Head of caudate nucleus (tissue), 42 donors: ENCODE results near the gene TUBA3E.
"Not testable (repeated sequence)": the region's sequence is repeated elsewhere in the genome, so short reads cannot be mapped to it uniquely, and the experiment has no call there.

Experiments
- DNase-seq, 42 donors: peaks; one replicate each; pipeline versions ENCODE4 v3.0.0 to v3.0.0-alpha.2; 2020 to 2021; ENCODE audit warnings: mixed read lengths in 7 of 42
- intact Hi-C: fragments of 100-400 bp; cut with DNase I; formaldehyde crosslinking; loops from one replicate; pipeline ENCODE4 v1.15.0; 2022

TUBA3E gene

DNA sequence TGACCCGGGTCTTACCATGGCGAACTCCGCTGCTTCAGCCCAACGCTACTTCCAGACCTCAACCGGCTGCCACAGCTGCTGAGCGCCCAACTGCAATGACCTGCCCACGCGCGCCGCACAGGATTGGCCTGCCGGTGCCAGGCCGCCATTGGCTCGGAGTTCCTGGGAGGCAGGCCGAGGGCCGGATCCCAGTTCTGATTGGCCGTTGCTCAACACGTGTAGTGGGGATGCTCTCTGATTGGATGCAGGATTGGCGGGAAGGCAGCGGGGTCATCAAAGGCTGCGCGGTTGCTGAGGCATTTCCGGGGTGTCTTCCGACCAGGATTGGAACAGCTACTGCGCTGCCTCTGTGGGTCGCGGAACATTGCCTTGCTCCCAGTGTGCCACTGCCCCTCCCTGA lies at the start of gene TUBA3E:
Gene TUBA3E (minus strand): TSS at position 97 of the 400 bp plus-strand sequence. CDS start 79 bp downstream, at position 18.
- intact Hi-C loops: no loop called here
- DNase-seq: peak in 1 of 42 donors; percentile 33

DNA sequence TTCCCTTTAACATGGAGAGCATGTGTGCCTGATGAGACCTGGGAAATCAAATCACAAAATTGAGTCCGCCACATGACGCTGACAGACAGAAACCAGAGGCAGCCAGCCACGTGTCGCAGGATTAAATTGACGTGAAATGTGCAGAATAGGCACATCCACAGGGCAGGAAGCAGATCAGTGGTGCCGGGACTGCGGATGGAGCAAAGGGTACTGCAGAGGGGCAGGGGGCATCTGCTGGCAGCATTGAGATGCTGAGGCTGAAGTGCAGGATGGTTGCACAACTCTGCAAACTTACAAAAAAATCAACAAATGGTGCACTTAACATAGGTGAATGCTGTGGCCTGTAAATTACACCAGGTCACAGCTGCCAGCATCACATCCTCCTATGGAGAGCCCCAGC lies 48.2 kb upstream of the TUBA3E start:
- intact Hi-C loops: no loop called here
- no peak for DNase-seq

DNA sequence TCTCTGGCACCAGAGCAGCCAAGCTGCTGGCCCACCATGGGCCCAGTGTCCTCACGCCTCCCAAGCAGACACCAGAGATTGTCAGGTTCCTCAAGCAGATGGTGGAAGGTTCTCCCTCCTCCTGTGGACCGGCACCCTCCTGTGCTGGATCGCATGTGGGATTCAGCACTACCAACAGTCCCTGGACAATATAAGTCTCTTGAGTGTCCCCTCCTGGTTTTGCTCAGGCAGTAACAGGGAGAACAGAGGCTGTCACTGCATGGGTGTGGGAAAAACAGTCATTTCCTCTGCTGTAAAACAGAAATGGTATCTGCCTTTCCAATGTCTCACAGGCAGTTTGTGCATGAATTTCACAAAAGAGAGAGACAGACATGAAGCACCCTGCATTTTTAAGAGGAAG lies 47.7 kb upstream of the TUBA3E start:
- intact Hi-C loops: no loop called here
- DNase-seq: no peak

DNA sequence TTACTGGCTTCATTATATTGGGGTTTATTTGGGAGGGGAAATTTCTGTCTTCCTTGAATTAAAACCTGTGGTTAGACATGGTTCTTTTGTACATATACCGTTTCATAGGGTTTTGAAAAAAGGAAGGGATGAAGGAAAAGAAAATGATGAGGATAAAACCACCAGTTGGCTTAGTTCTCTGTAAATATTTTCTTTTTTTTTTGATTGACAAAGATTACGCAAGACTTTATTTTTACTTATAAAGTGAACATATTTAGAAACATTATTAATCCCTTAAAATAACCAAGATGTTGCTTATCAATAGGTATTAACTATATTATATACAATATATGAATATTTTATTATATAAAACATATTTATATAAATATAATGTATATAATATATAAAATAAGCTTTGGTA lies 45.1 kb upstream of the TUBA3E start:
- intact Hi-C loops: no loop called here
- DNase-seq: no peak

DNA sequence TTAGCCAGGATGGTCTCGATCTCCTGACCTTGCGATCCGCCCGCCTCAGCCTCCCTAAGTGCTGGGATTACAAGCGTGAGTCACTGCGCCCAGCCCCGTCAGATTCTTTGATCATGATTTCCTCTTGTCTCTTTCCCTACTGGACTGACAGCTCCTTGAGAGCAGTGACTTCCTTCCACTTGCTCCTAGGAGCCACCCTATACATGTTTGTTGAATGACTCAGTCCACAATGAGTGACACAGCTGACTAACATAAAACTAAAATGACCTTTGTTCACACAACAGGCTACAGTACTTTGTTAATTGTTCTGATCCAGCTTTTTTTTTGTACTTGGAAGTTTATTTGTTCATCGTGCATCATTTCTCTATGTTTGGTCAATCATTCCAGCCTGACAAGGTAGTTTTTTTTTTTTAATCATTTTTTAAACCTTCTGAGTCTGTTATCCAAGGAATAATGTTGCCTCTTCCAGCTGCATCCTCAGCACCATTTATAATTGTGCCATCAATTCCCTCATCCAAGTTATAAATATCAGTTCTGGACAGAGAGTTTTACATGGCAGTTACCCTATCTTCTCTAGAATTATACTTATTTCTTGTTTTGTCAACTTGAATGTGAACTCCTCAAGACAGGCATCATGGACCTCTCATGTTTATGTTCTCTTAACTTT lies 42.9 kb upstream of the TUBA3E start:
- intact Hi-C loops: no loop called here
- DNase-seq: no peak

DNA sequence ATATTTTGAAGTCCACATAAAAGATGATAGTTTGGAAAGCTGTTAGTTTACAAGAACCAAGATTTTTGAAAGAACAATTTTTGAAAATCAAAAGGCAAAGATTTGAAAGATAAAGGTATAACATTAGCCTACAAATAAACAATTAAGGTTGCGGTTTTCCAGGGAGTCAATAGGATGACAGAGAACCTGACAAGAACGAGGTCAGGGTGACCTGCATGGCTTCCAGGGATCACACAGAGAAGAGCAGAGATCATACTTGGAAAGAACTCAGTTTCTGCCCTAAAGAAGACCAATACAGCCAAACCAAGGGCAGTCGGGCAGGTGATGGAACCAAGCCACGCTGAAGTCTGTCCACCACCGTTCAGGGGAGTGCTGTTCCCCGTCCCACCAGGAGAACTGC lies 41.3 kb upstream of the TUBA3E start:
- intact Hi-C loops, DNase-seq: not testable (repeated sequence)

DNA sequence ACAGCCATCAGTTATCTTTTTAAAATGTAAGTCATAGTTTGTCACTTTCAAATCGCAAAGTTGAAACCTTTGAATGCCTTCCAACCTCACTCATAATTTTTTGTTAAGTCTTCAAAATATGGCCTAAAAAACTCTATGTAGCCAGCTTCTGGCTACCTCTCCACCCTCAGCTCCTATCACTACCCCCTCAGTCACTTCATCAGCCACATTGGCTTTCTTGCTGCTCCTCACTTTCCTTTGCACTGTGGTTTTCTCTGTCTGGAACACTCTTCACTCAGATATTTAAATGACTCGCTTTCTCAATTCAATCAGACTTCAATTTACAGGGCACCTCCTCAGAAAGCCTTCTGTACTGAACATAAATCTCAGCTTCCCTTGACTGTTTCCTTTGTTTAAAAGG lies 34.8 kb upstream of the TUBA3E start:
- intact Hi-C loops: not testable (repeated sequence)

DNA sequence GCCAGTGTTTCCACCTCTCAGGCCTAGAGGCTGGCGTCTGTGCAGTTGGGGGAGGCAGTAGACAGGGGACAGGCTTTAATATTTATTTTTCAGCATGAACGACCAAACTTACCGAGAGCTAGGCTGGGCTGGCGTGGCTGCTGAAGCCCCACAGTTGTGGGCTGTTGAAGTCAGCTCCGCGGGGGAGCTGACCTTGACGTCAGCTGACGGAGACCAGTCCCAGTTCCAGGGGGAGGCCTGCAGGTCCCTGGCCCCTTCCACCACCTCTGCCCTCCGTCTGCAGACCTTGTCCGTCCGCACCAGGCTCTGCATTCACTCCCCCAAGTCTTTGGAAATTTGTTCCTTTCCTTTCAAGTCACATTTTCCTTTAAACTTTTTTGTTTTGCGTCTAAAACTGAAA lies 33.4 kb upstream of the TUBA3E start:
- intact Hi-C loops: no loop called here
- DNase-seq: no peak

More for the DNA sequence above, 34.8 kb upstream of the TUBA3E start:
- DNase-seq: not testable (repeated sequence)

DNA sequence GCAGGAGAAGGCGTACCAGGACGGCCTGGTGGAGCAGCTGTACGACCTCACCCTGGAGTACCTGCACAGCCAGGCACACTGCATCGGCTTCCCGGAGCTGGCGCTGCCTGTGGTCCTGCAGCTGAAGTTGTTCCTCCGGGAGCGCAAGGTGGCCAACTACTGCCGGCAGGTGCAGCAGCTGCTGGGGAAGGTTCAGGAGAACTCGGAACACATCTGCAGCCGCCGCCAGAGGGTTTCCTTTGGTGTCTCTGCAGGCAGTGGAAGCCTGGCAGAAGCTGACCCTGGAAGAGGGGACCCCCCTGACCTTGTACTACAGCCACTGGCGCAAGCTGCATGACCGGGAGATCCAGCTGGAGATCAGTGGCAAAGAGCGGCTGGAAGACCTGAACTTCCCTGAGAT lies 32.7 kb upstream of the TUBA3E start:
- DNase-seq, intact Hi-C loops: not testable (repeated sequence)

DNA sequence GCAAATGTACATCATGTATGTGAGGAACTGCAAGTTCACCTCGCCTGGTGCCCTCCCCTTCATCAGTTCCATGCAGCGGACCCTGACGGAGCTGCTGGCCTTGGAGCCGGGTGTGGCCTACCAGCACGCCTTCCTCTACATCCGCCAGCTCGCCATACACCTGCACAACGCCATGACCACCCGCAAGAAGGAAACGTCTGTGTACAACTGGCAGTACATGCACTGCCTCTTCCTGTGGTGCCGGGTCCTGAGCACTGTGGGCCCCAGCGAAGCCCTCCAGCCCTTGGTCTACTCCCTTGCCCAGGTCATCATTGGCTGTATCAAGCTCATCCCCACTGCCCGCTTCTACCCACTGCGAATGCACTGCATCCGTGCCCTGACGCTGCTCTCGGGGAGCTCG lies 32.1 kb upstream of the TUBA3E start:
- DNase-seq, intact Hi-C loops: not testable (repeated sequence)

DNA sequence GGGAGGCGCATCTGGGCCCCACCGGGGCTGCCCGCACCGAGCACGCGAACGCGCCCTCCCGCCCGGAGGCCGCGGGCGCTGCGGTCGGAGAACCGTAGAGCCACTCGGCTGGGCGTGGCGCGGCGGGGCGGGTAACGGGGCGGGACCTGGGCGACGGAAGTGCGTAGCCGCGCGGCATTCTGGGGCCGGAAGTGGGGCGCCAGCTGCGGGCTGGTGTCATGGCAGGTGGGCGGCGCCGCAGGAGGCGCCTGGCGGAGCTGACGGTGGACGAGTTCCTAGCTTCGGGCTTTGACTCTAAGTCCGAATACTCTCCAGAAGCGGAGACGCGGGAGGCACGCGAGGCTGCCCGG lies 30.9 kb upstream of the TUBA3E start:
- intact Hi-C loops: not testable (repeated sequence)
- DNase-seq: peak in 28 of 42 donors; percentile 10 to 78 (median 42)

DNA sequence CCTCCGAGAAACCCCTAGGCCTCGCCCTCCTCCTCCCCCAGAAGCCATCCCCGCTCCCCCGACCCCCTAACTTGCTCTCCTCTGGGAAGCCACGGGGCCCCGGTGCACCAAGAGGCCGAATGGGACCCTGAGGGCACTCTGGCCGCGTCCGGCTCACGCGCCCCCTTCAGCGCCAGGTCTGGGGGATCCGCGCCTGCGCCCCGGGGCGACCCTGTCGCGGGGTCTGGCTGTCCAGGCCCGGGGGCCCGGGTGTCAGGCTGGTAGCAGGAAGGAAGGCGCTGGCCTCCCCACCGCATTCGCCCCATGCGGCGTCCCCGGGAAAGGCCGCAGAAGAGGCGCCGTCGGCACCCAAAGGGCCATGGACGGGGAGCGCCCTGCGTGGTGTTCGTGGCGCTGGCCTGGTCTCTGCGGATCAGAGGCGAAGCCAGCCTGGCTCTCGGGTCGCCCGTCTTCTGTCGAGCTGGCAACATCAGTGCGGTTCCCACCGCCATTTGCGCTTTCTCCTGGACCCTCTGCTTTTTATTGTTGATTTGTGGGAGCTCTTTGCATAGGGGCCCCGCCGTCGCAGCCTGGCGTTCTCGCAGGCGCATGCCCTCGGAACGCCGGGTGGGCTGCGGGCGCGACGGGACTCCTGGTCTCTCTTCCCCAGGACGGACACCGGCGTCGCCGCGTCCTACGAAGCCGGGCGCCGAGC lies 30.4 kb upstream of the TUBA3E start:
- DNase-seq, intact Hi-C loops: not testable (repeated sequence)

DNA sequence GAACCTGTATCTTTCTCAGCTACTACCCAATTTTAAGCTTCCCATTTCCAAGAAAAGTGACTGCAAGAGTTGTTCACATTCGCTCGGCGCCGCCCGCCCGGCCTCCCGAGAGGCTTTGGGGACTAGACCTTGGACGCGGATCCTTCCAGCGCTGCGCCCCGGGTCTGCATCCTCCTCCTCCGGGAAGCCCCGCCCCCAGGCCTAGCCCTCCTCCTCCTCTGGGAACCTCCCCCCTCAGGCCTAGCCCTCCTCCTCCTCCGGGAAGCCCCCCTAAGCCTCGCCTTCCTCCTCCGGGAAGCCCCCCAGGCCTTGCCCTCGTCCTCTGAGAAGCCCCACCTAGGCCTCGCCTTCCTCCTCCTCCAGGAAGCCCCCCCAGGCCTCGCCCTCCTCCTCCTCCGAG lies 29.8 kb upstream of the TUBA3E start:
- intact Hi-C loops, DNase-seq: not testable (repeated sequence)

DNA sequence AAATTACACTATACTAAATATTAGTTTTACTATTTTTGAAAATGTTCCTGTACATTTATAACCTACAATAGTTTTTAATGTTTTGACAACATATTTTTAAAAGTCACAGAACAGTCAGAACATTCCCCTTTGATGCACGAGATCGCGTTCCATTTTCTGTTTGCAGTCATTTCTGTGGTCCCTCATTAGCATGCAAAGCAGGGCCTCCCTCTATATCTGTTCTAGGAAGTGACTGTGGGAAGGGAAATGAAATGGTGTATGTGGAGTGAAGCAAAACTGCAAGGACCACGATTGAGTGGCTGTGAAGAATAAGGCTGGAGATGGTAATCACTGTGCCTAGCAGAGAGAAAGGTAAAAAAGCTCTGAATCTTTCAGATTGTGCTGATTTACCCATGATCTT lies 24.3 kb upstream of the TUBA3E start:
- DNase-seq, intact Hi-C loops: not testable (repeated sequence)

DNA sequence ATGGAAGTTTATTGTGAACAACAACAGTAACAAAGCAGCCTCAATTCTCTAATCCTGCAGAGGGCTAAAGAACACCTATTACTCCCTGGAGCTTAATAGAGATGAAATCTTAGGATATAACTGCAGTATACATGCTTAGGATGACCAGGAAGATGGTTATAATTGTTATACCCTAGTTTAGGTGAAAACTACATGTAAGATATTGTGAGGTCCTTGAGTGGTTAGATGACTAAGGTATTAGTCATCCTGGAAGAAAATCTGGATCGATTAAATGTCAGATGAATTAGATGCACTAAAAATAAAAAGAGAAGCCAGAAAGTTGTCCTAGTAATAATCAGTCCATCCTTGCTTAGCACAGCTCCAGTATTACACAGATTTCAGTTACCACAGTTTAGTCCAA lies 22.3 kb upstream of the TUBA3E start:
- intact Hi-C loops, DNase-seq: not testable (repeated sequence)

DNA sequence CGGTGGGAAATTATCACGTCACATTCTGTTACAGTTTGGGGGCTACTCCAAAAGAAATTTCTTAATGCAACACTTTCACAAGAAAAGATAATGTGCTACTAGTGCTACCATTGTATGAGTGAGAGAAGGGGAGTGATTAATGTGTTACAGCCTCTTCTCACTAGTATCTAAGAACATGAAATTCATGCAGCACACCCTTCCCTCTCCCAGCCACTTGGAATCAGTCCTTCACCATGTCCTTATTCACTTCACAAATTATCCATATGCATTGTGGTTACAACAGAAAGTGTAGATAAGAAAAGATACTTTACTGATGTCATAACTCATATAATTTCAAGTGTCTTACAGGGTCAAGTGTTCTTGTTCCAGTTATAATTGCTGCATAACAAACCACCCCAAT lies 20.9 kb upstream of the TUBA3E start:
- intact Hi-C loops, DNase-seq: not testable (repeated sequence)

DNA sequence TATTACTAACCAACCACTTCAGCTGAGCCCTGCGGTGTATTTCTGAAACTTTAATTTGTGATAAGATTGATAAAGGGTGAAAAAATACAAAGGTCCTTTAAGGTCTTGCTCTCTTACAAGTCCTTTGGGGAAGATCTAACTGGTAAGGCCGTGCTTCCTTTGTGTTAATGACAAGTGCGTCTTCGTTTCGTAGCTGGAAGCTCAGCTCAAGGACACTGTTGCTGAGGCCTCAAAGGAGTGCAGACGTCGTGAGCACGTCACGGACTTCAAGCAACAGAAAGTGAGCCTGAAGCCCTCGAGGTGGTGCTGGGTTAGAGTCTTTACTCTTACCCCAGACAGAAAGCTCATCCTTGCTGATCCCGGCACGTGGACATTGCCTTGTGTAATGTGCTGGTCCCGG lies 8.8 kb upstream of the TUBA3E start:
- peak in 1 of 42 donors; percentile 25 for DNase-seq

DNA sequence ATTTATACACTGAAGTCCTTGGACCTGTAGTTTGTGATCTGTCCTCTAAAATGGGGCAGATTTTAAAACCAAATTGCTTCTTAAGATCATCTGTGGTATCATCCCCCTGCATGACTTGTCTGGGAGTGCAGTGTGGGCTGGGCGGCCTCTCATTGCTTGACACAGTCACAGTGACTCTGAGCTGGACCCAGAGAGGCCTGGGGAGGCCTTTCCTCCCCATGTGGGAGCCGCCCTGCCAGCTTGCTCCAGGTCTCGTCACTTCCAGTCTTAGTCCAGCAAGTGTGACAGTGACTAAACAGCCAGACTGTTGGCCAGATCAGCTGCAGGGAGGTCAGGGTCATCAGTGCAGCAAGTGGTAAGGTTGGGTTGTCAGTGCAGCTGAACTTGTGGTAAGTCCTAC lies 4.9 kb upstream of the TUBA3E start:
- DNase-seq, intact Hi-C loops: not testable (repeated sequence)

More for the DNA sequence above, 8.8 kb upstream of the TUBA3E start:
- intact Hi-C loops: not testable (repeated sequence)

DNA sequence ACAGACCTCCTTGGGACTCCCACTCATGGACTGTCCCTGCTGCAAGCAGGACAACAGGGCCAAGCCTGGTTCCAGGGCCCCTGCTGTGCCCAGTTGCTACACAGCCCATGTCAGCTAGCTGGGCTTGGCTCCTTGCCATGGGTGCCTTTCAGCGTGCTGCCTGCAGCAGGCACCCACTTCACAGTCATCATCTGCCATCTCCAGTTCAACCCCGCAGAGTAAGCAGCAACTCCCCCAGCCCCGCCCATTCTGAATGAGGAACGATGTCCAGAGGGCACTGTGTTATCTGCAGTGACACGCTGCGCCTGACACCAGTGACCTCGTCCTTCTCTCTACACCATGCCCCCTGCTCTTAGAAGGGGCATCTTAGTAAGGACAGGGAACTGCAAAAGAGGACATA lies 4.3 kb upstream of the TUBA3E start:
- intact Hi-C loops: not testable (repeated sequence)
- DNase-seq: peak in 1 of 42 donors; percentile 37

DNA sequence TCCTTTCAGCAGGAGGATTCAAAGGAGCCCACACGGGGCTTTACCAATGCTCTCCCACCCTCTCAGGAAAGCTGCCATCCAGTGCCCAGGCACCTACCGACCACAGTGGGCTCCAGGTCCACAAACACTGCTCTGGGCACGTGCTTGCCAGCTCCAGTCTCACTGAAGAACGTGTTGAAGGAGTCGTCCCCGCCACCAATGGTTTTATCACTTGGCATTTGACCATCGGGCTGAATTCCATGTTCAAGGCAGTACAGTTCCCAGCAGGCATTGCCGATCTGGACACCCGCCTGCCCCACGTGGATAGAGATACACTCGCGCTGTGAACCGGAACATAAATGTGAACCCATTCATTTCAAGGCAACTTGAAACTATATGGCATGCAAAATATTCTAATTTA lies 2.2 kb downstream of the TUBA3E start:
- intact Hi-C loops, DNase-seq: not testable (repeated sequence)
